BE2C (cell line): ENCODE measurements around the gene KRTAP19-3. TPM values are rescaled to one million over a fixed set of nuclear protein-coding genes. Genes with fewer than 3 reads are reported as not detected.
"Not testable (repeated sequence)": the region's sequence is repeated elsewhere in the genome, so short reads cannot be mapped to it uniquely, and the experiment has no call there.

Source experiments
- DNase-seq: peaks from one replicate; pipeline ENCODE4 v3.0.0-alpha.2; 2020
- H3K27me3 ChIP-seq: fragments of 250-450 bp; sonication (Bioruptor Pico); 2 replicates; pipeline ENCODE4 v1.5.1; 2020; ENCODE audit warnings: mild to moderate bottlenecking
- H3K36me3 ChIP-seq: fragments of 250-450 bp; sonication (Bioruptor Pico); 2 replicates; pipeline ENCODE4 v1.5.1; 2020; ENCODE audit warnings: mild to moderate bottlenecking
- H3K4me1 ChIP-seq: fragments of 250-450 bp; sonication (Bioruptor Pico); 2 replicates; pipeline ENCODE4 v1.5.1; 2020
- H3K4me3 ChIP-seq: 2 replicates; pipeline ENCODE4 v1.5.1; 2011; ENCODE audit warnings: low read depth, low read length
- H3K9me3 ChIP-seq: fragments of 250-450 bp; sonication (Bioruptor Pico); 2 replicates; pipeline ENCODE4 v1.5.1; 2020
- polyA plus RNA-seq: library from polyadenylated mRNA; unstranded; fragments of >200 nt; gene quantifications from one replicate; pipeline ENCODE4 v1.2.1, GENCODE V29; 2012; ENCODE audit warnings: low read depth, missing spikeins; ENCODE audit not compliant: insufficient read length, insufficient read depth
- TF ChIP-seq, protein P1 (sequence below): IDR thresholded peaks from 2 replicates; pipeline ENCODE4 v1.5.1; 2012; ENCODE audit warnings: mild to moderate bottlenecking, low read depth, low read length

The KRTAP19-3 gene
- not detected for polyA plus RNA-seq

DNA sequence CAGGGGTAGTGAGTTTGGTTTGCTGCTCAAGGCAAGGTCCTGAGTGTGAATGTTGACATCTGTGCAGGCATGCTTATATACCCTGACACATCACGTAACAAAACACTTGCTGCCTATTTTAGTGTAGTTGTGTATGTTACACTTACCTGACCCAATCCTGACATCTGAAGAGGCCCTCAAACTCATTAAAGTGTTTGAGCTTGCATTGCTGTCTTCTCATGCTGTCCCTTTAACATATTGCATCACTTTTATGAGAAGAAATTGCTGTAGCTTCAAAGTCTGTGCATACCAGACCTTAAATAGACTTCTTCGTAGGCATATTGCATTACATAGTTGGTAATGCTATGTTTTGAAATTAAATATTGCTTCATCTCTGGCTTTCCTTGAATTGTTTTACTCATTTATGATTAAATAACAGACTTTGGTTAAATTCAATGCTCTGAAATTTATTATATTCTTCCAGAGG, at the start of gene KRTAP19-3:
TSS of gene KRTAP19-3 (minus strand) at position 51 of the 466 bp plus-strand sequence. CDS start 56 bp downstream, outside the sequence.
- DNase-seq, result no peak
- Histone ChIP-seq H3K4me3 (no peak within 1 kb of the TSS), H3K9me3 (no peaks in the 10 kb centered on the region)

DNA sequence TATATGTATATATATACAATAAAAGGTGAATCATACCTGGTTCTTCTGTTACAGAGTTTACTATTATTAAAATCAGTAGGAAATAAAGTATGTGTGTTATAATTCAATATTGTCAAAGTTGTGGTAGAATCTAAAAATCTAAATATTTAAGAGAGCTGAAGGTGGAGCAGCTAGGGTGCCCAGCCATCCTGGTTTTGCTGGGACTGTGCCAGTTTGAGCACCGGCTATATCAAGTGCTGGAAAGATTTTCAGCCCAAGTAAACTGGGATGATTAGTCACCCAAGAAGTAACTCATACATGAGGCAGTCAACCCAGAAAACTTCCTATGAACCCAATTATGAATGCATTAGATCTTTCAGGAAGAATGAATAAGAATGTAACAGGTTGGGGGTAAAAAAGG, 27.1 kb upstream of the KRTAP19-3 start:
- H3K27me3 ChIP-seq, result no peaks in the 10 kb centered on the region
- DNase-seq, result no peak
- H3K4me1 ChIP-seq, result no peaks in the 10 kb centered on the region
- H3K36me3 ChIP-seq, result no peaks in the 10 kb centered on the region
- H3K4me3 ChIP-seq, result no peak overlapping the region
- TF ChIP-seq, protein P1, sequence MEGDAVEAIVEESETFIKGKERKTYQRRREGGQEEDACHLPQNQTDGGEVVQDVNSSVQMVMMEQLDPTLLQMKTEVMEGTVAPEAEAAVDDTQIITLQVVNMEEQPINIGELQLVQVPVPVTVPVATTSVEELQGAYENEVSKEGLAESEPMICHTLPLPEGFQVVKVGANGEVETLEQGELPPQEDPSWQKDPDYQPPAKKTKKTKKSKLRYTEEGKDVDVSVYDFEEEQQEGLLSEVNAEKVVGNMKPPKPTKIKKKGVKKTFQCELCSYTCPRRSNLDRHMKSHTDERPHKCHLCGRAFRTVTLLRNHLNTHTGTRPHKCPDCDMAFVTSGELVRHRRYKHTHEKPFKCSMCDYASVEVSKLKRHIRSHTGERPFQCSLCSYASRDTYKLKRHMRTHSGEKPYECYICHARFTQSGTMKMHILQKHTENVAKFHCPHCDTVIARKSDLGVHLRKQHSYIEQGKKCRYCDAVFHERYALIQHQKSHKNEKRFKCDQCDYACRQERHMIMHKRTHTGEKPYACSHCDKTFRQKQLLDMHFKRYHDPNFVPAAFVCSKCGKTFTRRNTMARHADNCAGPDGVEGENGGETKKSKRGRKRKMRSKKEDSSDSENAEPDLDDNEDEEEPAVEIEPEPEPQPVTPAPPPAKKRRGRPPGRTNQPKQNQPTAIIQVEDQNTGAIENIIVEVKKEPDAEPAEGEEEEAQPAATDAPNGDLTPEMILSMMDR, result no peak
- H3K9me3 ChIP-seq, result no peaks in the 10 kb centered on the region

More for the DNA sequence above, at the start of gene KRTAP19-3:
- H3K36me3 ChIP-seq, result no peaks in the 10 kb centered on the region
- TF ChIP-seq, protein P1, result no peak
- H3K27me3 ChIP-seq, result no peaks in the 10 kb centered on the region
- H3K4me1 ChIP-seq, result no peaks in the 10 kb centered on the region

DNA sequence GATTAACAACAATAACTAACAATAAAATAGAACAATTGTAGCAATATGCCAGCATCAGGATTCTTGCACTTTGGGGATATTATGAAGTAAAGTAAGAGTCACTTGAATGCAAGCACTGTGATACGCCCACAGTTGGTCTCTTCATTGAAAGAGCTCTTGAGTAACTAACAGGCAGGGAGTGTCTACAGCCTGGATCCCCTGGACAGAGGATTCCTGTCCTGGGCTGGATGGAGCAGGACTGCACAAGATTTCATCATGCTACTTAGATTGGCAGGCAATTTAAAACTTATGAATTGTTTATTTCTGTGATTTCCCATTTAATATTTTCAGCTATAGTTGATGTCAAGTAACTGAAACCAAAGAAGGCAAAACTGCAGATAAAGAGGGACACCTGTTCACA, 23.9 kb upstream of the KRTAP19-3 start:
- DNase-seq, result no peak
- Histone ChIP-seq H3K4me1 (no peaks in the 10 kb centered on the region), H3K9me3 (no peaks in the 10 kb centered on the region), H3K27me3 (no peaks in the 10 kb centered on the region), H3K36me3 (no peaks in the 10 kb centered on the region), H3K4me3 (no peak overlapping the region)
- TF ChIP-seq, protein P1, result no peak

DNA sequence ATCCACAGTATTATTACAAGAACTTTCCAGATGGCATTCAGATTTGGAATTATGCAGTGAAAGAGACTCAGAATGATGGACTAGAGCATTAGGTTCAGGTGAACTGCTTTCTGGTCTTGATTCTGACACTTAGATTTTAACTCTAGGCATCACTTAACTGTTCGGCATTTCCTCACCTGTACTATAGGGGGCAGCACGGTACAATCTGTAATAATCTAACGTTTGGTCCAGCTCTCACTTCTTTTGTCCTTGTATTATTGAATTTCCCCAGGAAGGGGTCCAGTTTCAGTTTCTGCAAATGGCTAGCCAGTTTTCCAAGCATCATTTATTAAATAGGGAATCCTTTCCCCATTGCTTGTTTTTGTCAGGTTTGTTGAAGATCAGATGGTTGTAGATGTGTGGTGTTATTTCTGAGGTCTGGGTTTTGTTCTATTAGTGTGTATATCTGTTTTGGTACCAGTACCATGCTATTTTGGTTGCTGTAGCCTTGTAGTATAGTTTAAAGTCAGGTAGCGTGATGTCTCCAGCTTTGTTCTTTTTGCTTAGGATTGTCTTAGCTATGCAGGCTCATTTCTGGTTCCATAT, 13.9 kb upstream of the KRTAP19-3 start:
- not testable (repeated sequence) for H3K4me1 ChIP-seq, H3K27me3 ChIP-seq, H3K9me3 ChIP-seq, H3K36me3 ChIP-seq, H3K4me3 ChIP-seq, DNase-seq
- TF ChIP-seq, protein P1, result peak; percentile 30; the same call in 1 of the 2 replicates

DNA sequence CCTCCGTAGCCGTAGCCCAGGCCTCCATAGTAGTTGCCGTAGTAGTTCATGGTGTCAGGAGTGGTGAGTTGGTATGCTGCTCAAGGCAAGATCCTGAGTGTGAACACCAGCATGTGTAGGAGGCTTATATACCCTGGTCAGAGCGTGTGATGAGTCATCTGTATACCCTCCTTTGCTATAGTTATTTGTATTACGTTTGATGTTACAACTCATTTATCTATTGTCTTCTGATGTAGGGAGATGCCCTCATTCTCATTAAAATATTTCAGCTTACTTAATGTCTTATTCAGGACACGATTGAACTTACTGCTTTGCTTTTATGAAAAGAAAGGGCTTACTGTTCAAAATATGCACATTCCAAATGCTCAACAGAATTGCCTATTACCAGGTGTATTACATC, 10.2 kb upstream of the KRTAP19-3 start, which contains the start of gene KRTAP19-5:
TSS of gene KRTAP19-5 (minus strand) at position 101 of the 400 bp plus-strand sequence. CDS start at position 50, 51 bp downstream.
- H3K9me3 ChIP-seq, result no peaks in the 10 kb centered on the region
- DNase-seq, result no peak
- H3K27me3 ChIP-seq, result no peaks in the 10 kb centered on the region
- no peak within 1 kb of the TSS for H3K4me3 ChIP-seq
- TF ChIP-seq, protein P1, result no peak
- H3K4me1 ChIP-seq, result no peaks in the 10 kb centered on the region
- H3K36me3 ChIP-seq, result no peaks in the 10 kb centered on the region

DNA sequence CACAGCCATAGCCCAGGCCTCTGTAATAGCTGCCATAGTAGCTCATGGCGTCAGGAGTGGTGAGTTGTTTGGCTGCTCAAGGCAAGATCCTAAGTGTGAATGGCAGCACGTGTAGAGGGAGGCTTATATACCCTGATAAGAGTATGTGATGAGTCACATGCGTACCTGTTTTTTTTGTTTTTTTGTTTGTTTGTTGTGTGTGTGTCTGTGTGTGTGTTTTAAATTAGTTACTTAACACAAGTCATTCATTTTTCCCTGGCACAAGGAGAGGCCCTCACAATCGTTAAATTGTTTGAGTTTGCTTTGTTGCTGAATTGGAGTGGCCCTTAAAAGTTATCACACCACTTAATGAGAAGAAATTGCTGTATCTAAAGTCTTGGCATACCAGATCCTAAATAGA, 5.3 kb upstream of the KRTAP19-3 start, which contains the start of gene KRTAP19-4:
TSS of gene KRTAP19-4 (minus strand) at position 101 of the 400 bp plus-strand sequence. CDS start at position 46, 55 bp downstream.
- H3K27me3 ChIP-seq, result no peaks in the 10 kb centered on the region
- no peak within 1 kb of the TSS for H3K4me3 ChIP-seq
- H3K9me3 ChIP-seq, result no peaks in the 10 kb centered on the region
- DNase-seq, result no peak
- H3K36me3 ChIP-seq, result no peaks in the 10 kb centered on the region
- TF ChIP-seq, protein P1, result no peak
- no peaks in the 10 kb centered on the region for H3K4me1 ChIP-seq
